Muscle of arm (tissue), 12 donors: ENCODE measurements around the gene TBXT. TPM values are rescaled to one million over a fixed set of nuclear protein-coding genes. Genes with fewer than 3 reads are reported as not detected.

ENCODE experiments used
- DNase-seq: peaks from one replicate; pipeline ENCODE4 v3.0.0-alpha.2; 2013
- polyA plus RNA-seq, 12 donors: library from polyadenylated mRNA; unstranded; fragments of 120-200 nt; gene quantifications; one replicate each; pipeline ENCODE4 v1.2.1, GENCODE V29; 2013; ENCODE audit not compliant: insufficient read length in 12 of 12

Gene TBXT
- polyA plus RNA-seq, 12 donors = not detected

DNA sequence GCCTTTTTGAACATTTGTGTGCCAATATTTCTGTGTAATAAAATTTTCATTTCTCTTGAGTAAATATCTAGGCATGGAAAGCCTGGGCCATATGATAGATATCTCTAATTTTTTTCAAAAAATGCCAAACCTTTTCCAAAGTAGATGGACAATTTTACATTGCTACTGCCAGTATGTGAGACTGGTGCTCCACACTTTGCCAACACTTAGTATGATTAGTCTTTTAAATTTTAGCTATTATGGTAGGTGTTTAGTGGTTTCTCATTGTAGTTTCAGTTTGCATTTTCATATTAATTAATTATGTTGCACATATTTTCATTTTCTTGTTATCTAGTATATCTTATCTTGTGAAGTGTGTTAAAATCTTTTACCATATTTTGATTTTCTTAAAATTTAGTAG is 52.0 kb downstream of the TBXT start:
- no peak for DNase-seq

DNA sequence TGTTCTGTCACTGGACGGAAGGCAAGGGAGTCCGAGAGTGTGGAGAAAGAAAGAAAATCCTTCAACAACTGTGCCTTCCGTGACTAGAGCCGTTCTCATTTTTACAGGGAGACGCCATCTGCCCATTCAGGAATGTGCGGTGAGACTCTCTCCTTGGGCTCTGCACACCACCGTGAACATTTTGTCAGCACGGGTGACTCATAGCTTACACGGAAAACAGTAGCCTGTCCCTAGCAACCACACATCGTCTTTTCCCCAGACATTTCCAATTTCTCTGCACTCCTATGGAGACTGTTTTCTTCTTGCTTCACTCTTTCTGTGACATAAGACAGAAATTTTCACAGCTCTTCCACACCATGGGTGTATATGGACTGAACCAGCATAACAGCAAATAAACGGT is 55.1 kb downstream of the TBXT start:
- no peak for DNase-seq

DNA sequence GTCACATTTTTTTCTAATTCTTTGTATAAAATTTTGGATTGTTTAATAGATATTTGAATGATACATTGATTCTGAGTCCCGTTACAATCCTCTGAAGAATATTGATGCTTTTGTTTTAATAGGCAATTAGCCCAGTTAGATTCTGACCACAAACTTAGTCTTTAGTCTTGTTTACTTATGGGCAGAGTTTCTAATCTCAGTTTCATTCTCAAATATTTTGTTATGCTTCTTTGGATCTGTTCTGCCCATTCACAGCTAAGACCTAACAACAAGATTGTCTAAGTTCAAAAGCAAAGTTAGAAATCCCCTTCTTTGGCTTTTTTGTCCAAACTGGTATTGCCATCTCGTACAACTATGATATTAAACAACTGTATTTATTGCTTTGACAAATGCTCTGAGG is 58.0 kb downstream of the TBXT start:
- DNase-seq = no peak

Other genes starting within 250 kb of the TBXT start
- gene PRR18, start 140.5 kb upstream of the TBXT start, polyA plus RNA-seq = 1 to 10 TPM in 3 of 12 donors, under 1 TPM in 7, not detected in 2; 0.26 to 1.4 (median 0.78) TPM
- gene SFT2D1, start 174.7 kb upstream of the TBXT start, polyA plus RNA-seq = 10 to 100 TPM in 11 of 12 donors, not detected in 1; 21.8 to 45.8 (median 37.6) TPM
- 10 to 100 TPM in 11 of 12 donors, not detected in 1; 52.6 to 90.8 (median 71.7) TPM for gene MPC1, start 215.1 kb upstream of the TBXT start, polyA plus RNA-seq